Mesothelial cell of epicardium (in vitro differentiated cells): Measurements from ENCODE around the gene LAPTM5. TPM values are rescaled to one million over a fixed set of nuclear protein-coding genes. Genes with fewer than 3 reads are reported as not detected.

Experiments used
- DNase-seq, 2 experiments: peaks; one replicate each; pipeline ENCODE4 v3.0.0; 2021; ENCODE audit warnings: low spot score in 2 of 2; ENCODE audit not compliant: unreplicated experiment in 2 of 2
- H3K27ac Mint-ChIP-seq: 2 replicates; pipeline ENCODE4 v1.8.0; 2021; ENCODE audit warnings: mixed read lengths
- H3K27me3 Mint-ChIP-seq: 2 replicates; pipeline ENCODE4 v1.8.0; 2021; ENCODE audit warnings: low read depth, mixed read lengths
- H3K36me3 Mint-ChIP-seq: 2 replicates; pipeline ENCODE4 v1.8.0; 2021; ENCODE audit warnings: mixed read lengths
- H3K4me1 Mint-ChIP-seq: 2 replicates; pipeline ENCODE4 v1.8.0; 2021; ENCODE audit warnings: mixed read lengths
- H3K4me3 Mint-ChIP-seq: 2 replicates; pipeline ENCODE4 v1.8.0; 2021; ENCODE audit warnings: mild to moderate bottlenecking, moderate library complexity, mixed read lengths
- H3K9me3 Mint-ChIP-seq: 2 replicates; pipeline ENCODE4 v1.8.0; 2021; ENCODE audit warnings: mixed read lengths
- CTCF ChIP-seq: fragments of 200-600 bp; sonication (generic); IDR thresholded peaks from one replicate; pipeline ENCODE4 v1.5.0; 2021; ENCODE audit warnings: antibody characterized with exemption; ENCODE audit not compliant: unreplicated experiment
- total RNA-seq: library from RNA; stranded (reverse); gene quantifications from 3 replicates; pipeline ENCODE4 v1.2.1, GENCODE V29; 2021

The LAPTM5 gene
- total RNA-seq, 1 donor from 2014 or later: not detected

- H3K36me3 Mint-ChIP-seq: no peaks in the 10 kb centered on the region
- H3K27ac Mint-ChIP-seq: no peak overlapping the region
Measured at GRCh38 chr1:30776097-30777059, 18.8 kb upstream of the LAPTM5 start.

GRCh38 chr1:30775433-30775975 is 17.9 kb upstream of the LAPTM5 start:
- H3K4me3 Mint-ChIP-seq: no peak overlapping the region
- H3K4me1 Mint-ChIP-seq: peaks cover 4% of the 10 kb centered on the region
- no peak for DNase-seq
- H3K9me3 Mint-ChIP-seq: no peaks in the 10 kb centered on the region
- no peak overlapping the region for H3K27ac Mint-ChIP-seq
- peaks cover under 1% of the 10 kb centered on the region for H3K27me3 Mint-ChIP-seq
- no peaks in the 10 kb centered on the region for H3K36me3 Mint-ChIP-seq
- TF ChIP-seq CTCF: no peak

More at GRCh38 chr1:30776097-30777059, 18.8 kb upstream of the LAPTM5 start:
- Mint-ChIP-seq H3K4me3 (no peak overlapping the region), H3K4me1 (peaks cover 4% of the 10 kb centered on the region), H3K9me3 (no peaks in the 10 kb centered on the region), H3K27me3 (peaks cover 4% of the 10 kb centered on the region)
- no peak for DNase-seq
- no peak for TF ChIP-seq CTCF

- DNase-seq: no peak
- Mint-ChIP-seq H3K4me3 (no peak overlapping the region), H3K9me3 (no peaks in the 10 kb centered on the region)
Measured at GRCh38 chr1:30774550-30775432, 17.2 kb upstream of the LAPTM5 start.

DNA sequence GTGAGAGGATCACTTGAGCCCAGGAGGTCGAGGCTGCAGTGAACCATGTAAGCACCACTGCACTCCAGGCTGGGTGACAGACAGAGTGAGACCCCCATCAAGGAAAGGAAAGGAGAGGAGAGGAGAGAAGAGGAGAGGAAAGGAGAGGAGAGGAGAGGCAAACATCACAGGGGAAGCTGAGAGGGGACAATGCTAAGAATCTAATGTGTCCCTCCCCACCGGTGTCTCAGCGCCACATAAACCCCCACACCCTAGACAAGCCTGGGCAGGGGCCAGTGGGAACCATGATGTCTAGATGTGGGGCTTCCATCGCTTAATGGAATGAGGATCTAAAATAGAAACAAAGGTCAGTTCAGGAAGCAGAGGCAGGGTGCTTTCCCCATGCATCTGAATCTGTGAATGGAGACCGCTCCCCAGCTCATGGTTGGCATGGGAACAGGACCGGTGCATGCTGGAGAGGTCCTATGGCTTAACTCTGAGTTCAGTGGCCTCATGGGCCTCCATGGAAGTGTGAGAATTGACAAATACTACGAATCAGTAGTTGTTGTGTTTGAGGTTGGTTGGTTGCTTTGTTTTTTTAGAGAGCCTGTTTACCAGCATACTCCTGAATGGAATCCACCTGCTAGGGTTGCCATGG is 16.3 kb upstream of the LAPTM5 start:
- Mint-ChIP-seq H3K9me3 (no peaks in the 10 kb centered on the region), H3K36me3 (no peaks in the 10 kb centered on the region), H3K4me1 (peaks cover 4% of the 10 kb centered on the region), H3K27me3 (no peaks in the 10 kb centered on the region), H3K4me3 (no peak overlapping the region), H3K27ac (no peak overlapping the region)
- TF ChIP-seq CTCF: no peak
- DNase-seq: no peak

More at GRCh38 chr1:30774550-30775432, 17.2 kb upstream of the LAPTM5 start:
- peaks cover 4% of the 10 kb centered on the region for H3K4me1 Mint-ChIP-seq
- H3K27me3 Mint-ChIP-seq: no peaks in the 10 kb centered on the region
- no peak for TF ChIP-seq CTCF
- H3K27ac Mint-ChIP-seq: no peak overlapping the region
- H3K36me3 Mint-ChIP-seq: no peaks in the 10 kb centered on the region

DNA sequence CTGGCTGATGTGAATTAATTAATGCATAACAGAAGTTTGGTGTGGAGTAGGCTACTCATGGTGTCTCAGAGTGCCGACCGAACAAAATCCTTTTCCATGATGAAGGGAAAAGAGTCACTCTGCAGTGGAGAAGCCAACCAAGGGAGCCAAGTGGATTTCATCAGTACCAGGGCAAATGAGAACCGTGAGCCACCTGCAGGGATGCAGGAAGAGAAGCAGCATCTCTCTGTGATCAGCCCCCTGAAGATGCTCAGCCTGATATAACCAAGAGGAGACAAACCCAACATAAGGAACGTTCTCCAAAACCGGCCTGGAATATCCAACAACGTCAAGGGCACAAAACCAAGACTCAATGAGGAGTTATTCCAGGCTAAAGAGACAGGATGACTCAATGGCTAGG is 13.4 kb upstream of the LAPTM5 start:
- no peaks in the 10 kb centered on the region for H3K27me3 Mint-ChIP-seq
- no peaks in the 10 kb centered on the region for H3K4me1 Mint-ChIP-seq
- H3K36me3 Mint-ChIP-seq: no peaks in the 10 kb centered on the region
- H3K27ac Mint-ChIP-seq: no peak overlapping the region
- TF ChIP-seq CTCF: no peak
- no peak overlapping the region for H3K4me3 Mint-ChIP-seq
- no peak for DNase-seq
- no peaks in the 10 kb centered on the region for H3K9me3 Mint-ChIP-seq
